BJ (cell line): ENCODE data around the gene CCDC102A. TPM values are rescaled to one million over a fixed set of nuclear protein-coding genes. Genes with fewer than 3 reads are reported as not detected.

ENCODE experiments used
- CTCF ChIA-PET: fragments of 350-600 bp; formaldehyde crosslinking; extraction: SDS; loops from one replicate; lab custom pipeline; 2021; ENCODE audit warnings: antibody characterized with exemption, inconsistent platforms; lab: Yijun Ruan, JAX
- POLR2A ChIA-PET: fragments of 300-600 bp; sonication (Branson Sonifier 250); formaldehyde crosslinking; extraction: SDS; loops from one replicate; lab custom pipeline; 2021; ENCODE audit warnings: antibody characterized with exemption; lab: Charles Lee
- DNase-seq: peaks from one replicate; pipeline ENCODE4 v3.0.0-alpha.2; 2011; ENCODE audit warnings: low read depth
- H3K27me3 ChIP-seq: 2 replicates; pipeline ENCODE4 v1.6.0; 2011; ENCODE audit warnings: low read length; ENCODE audit not compliant: control insufficient read depth, insufficient read depth
- H3K36me3 ChIP-seq: 2 replicates; pipeline ENCODE4 v1.5.1; 2011; ENCODE audit warnings: low read length; ENCODE audit not compliant: control insufficient read depth, insufficient read depth
- H3K4me3 ChIP-seq: 2 replicates; pipeline ENCODE4 v1.5.1; 2011; ENCODE audit warnings: low read depth, mild to moderate bottlenecking, control low read depth, low read length
- polyA plus RNA-seq: library from polyadenylated mRNA; depleted of rRNA; stranded (reverse); fragments of >200 nt; gene quantifications from 2 replicates; pipeline ENCODE4 v1.2.3, GENCODE V29; 2011
- TF ChIP-seq, protein P1 (sequence below): IDR thresholded peaks from 2 replicates; pipeline ENCODE4 v1.5.1; 2011; ENCODE audit warnings: low read depth, mild to moderate bottlenecking, control low read depth, inconsistent platforms, low read length, moderate library complexity; ENCODE audit not compliant: insufficient read depth

The CCDC102A gene
- polyA plus RNA-seq, 1 experiment: 13.6 TPM

DNA sequence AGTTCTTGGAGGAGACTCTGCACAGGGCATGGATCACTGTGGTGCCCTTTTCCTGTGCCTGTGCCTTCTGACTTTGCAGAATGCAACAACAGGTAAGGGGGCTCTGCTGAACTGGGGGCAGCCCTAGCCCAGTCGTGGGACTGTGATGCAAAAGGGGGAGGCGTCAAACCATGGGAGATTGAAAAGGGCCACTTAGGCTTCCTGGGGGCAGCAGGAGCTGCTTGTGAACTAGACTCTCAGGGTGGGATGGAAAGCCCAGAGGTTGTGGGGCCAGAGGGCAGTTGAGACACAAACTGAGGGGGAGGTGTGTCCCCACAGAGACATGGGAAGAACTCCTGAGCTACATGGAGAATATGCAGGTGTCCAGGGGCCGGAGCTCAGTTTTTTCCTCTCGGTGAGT lies 25.7 kb upstream of the CCDC102A start:
- H3K36me3 ChIP-seq: no peaks in the 10 kb centered on the region
- H3K4me3 ChIP-seq: no peak overlapping the region
- no peak for DNase-seq
- H3K27me3 ChIP-seq: peaks cover 15% of the 10 kb centered on the region
- POLR2A ChIA-PET: no interaction called here
- TF ChIP-seq, protein P1, sequence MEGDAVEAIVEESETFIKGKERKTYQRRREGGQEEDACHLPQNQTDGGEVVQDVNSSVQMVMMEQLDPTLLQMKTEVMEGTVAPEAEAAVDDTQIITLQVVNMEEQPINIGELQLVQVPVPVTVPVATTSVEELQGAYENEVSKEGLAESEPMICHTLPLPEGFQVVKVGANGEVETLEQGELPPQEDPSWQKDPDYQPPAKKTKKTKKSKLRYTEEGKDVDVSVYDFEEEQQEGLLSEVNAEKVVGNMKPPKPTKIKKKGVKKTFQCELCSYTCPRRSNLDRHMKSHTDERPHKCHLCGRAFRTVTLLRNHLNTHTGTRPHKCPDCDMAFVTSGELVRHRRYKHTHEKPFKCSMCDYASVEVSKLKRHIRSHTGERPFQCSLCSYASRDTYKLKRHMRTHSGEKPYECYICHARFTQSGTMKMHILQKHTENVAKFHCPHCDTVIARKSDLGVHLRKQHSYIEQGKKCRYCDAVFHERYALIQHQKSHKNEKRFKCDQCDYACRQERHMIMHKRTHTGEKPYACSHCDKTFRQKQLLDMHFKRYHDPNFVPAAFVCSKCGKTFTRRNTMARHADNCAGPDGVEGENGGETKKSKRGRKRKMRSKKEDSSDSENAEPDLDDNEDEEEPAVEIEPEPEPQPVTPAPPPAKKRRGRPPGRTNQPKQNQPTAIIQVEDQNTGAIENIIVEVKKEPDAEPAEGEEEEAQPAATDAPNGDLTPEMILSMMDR: no peak
- CTCF ChIA-PET: interaction anchor here (0.6 to 1.3 kb wide), 3 partner anchors 14 to 309 kb away, joined by 3 read pairs; no protein-coding TSS in a partner anchor

DNA sequence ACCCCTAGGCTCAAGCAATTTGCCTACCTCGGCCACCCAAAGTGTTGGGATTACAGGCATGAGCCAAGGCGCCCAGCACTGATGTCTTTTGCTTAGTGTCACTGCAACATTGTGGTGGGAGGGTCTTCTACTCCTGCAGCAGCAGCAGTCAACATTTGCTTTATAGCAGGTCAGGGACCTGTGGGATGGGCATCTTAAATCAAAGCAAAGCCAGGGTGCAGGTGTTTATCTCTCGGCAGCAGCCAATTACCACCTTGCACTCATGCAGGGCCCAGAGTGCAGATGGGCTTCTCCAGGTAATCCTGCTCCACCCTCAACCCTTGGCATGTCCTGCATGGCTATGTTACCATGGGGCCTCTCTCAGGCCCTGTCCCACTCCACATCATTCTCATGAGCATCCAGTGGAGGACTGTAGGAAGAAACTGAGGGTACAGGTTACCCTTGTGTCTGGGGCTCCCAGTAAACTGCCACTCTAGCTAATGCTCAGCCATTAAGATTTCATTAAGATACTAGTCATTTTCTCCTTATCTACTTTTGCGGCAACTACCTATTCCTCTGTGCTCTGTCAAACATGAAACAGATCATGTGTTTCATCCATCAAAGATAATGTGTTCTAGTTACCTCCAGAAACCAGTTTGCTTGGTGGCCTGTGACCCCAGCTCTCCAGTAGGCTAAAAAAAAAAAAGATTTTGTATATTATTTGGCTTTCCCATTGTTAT lies 22.9 kb upstream of the CCDC102A start:
- CTCF ChIA-PET: no interaction called here
- no peaks in the 10 kb centered on the region for H3K36me3 ChIP-seq
- no peak overlapping the region for H3K4me3 ChIP-seq
- DNase-seq: no peak
- TF ChIP-seq, protein P1: no peak
- H3K27me3 ChIP-seq: peaks cover 15% of the 10 kb centered on the region
- POLR2A ChIA-PET: no interaction called here

DNA sequence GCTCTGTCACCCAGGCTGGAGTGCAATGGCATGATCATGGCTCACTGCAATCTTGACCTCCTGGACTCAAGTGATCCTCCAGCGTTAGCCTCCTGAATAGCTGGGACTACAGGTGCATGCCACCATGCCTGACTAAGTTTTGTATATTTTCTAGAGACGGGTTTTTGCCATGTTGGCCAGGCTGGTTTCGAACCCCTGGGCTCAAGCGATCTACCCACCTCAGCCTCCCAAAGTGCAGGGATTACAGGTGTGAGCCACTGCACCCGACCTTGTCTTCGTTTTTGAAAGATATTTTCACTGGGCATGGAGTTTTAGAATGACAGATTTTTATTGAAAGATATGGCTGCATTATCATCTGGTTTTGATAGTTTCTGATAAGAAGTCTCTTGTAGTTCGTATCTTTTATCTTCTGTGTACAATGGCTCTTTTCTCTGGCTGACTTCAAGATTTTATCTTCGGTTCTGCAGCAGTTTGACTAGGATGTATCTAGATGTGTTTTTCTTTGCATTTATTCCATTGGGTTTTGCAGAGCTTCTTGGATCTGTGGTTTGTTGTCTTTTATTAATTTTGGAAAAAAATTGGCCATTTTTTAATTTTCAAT lies 20.7 kb upstream of the CCDC102A start:
- POLR2A ChIA-PET: no interaction called here
- CTCF ChIA-PET: no interaction called here

DNA sequence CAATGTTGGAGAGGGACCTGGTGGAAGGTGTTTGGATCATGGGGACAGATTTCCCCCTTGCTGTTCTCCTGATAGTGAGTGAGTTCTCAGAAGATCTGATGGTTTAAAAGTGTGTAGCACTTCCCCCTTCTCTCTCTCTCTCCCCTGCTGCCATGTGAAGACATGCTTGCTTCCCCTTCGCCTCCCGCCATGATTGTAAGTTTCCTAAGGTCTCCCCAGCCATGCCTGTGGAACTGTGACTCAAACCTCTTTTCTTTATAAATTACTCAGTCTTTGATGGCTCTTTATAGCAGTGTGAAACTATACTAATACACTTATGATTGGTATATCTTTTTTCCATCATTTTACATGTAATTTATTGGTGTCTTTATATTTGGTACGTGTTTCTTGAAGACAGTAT lies 19.5 kb upstream of the CCDC102A start:
- POLR2A ChIA-PET: no interaction called here
- TF ChIP-seq, protein P1: no peak
- no peak for DNase-seq
- no peaks in the 10 kb centered on the region for H3K36me3 ChIP-seq
- peaks cover 12% of the 10 kb centered on the region for H3K27me3 ChIP-seq
- no peak overlapping the region for H3K4me3 ChIP-seq
- CTCF ChIA-PET: interaction anchor here (0.6 to 1.0 kb wide), 2 partner anchors 21 to 176 kb away, joined by 3 to 4 read pairs; no protein-coding TSS in a partner anchor

More for the DNA sequence above, 20.7 kb upstream of the CCDC102A start:
- Histone ChIP-seq H3K27me3 (peaks cover 16% of the 10 kb centered on the region), H3K36me3 (no peaks in the 10 kb centered on the region), H3K4me3 (no peak overlapping the region)
- DNase-seq: no peak
- TF ChIP-seq, protein P1: no peak

DNA sequence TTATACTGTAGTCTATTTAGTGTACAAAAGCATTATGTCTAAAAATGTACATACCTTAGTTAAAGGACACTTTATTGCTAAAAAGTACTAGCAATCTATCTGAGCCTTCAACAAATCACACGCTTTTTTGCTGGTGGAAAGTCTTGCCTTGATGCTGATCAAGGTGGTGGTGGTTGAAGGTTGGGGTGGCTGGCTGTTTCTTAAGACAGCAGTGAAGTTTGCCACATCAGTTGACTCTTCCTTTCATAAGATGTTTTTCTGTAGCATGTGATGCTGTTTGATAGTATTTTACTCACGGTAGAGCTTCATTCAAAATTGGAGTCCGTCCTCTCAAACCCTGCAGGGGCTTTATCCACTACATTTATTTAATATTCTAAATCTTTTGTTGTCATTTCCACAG lies 14.7 kb upstream of the CCDC102A start:
- Histone ChIP-seq H3K4me3 (no peak overlapping the region), H3K36me3 (no peaks in the 10 kb centered on the region), H3K27me3 (peaks cover 6% of the 10 kb centered on the region)
- CTCF ChIA-PET: interaction anchor here (2.8 kb wide), 1 partner anchor 25 kb away, joined by 11 read pairs; no protein-coding TSS in a partner anchor
- TF ChIP-seq, protein P1: no peak
- no peak for DNase-seq
- POLR2A ChIA-PET: interaction anchor here (0.6 kb wide), 1 partner anchor 233 kb away, joined by 3 read pairs; no protein-coding TSS in a partner anchor
